Liver (tissue), 9 donors: ENCODE measurements around the gene EOGT. TPM values are rescaled to one million over a fixed set of nuclear protein-coding genes. Genes with fewer than 3 reads are reported as not detected.

Source experiments
- DNase-seq: peaks from one replicate; pipeline ENCODE4 v3.0.0-alpha.2; 2017; ENCODE audit warnings: low spot score
- H3K27ac ChIP-seq, 2 donors: one replicate each; pipeline ENCODE4 v1.7.0; 2013; ENCODE audit warnings: inconsistent platforms in 2 of 2, low read length in 2 of 2, control low read depth in 1 of 2, low read depth in 1 of 2, mild to moderate bottlenecking in 1 of 2
- H3K27me3 ChIP-seq, 4 donors: one replicate each; pipeline versions ENCODE4 v1.6.1 to v1.7.0; 2013; ENCODE audit warnings: low read length in 3 of 4, inconsistent platforms in 1 of 4, mild to moderate bottlenecking in 1 of 4, moderate library complexity in 1 of 4; ENCODE audit not compliant: control insufficient read depth in 4 of 4, insufficient read depth in 4 of 4
- H3K36me3 ChIP-seq, 4 donors: one replicate each; pipeline versions ENCODE4 v1.6.1 to v1.7.0; 2013; ENCODE audit warnings: low read length in 3 of 4, mild to moderate bottlenecking in 3 of 4, low read depth in 1 of 4, moderate library complexity in 1 of 4; ENCODE audit not compliant: control insufficient read depth in 4 of 4, insufficient read depth in 3 of 4
- H3K4me1 ChIP-seq, 4 donors: one replicate each; pipeline versions ENCODE4 v1.6.1 to v1.7.0; 2013; ENCODE audit warnings: low read length in 3 of 4, mild to moderate bottlenecking in 3 of 4, moderate library complexity in 1 of 4; ENCODE audit not compliant: control insufficient read depth in 4 of 4, insufficient read depth in 4 of 4
- H3K4me3 ChIP-seq, 3 donors: one replicate each; pipeline versions ENCODE4 v1.6.1 to v1.7.0; 2013; ENCODE audit warnings: low read length in 3 of 3, control low read depth in 1 of 3, low read depth in 1 of 3, mild to moderate bottlenecking in 1 of 3
- H3K9ac ChIP-seq, 2 donors: one replicate each; pipeline ENCODE4 v1.7.0; 2013; ENCODE audit warnings: low read length in 2 of 2, mild to moderate bottlenecking in 2 of 2, moderate library complexity in 2 of 2, control low read depth in 1 of 2, low read depth in 1 of 2
- H3K9me3 ChIP-seq, 4 donors: one replicate each; pipeline versions ENCODE4 v1.6.1 to v1.7.0; 2013; ENCODE audit warnings: low read length in 3 of 4; ENCODE audit not compliant: control insufficient read depth in 4 of 4
- ATF3 ChIP-seq: IDR thresholded peaks from 2 replicates; pipeline ENCODE4 v1.6.1; 2016; ENCODE audit warnings: antibody characterized with exemption
- EGR1 ChIP-seq, 2 donors: IDR thresholded peaks; 2 replicates each; pipeline ENCODE4 v1.6.1; 2016 to 2018; ENCODE audit warnings: antibody characterized with exemption in 2 of 2, low read depth in 2 of 2
- FOXA1 ChIP-seq: IDR thresholded peaks from 2 replicates; pipeline ENCODE4 v1.6.1; 2016; ENCODE audit warnings: antibody characterized with exemption
- FOXA2 ChIP-seq: IDR thresholded peaks from 2 replicates; pipeline ENCODE4 v1.6.1; 2016; ENCODE audit warnings: antibody characterized with exemption
- GABPA ChIP-seq, 2 donors: IDR thresholded peaks in 1 of 2; conservative IDR thresholded peaks in 1 of 2; 2 replicates each; pipeline ENCODE4 v1.6.1; 2016; ENCODE audit warnings: antibody characterized with exemption in 2 of 2, mild to moderate bottlenecking in 1 of 2, moderate library complexity in 1 of 2
- HNF4A ChIP-seq, 2 donors: conservative IDR thresholded peaks; 2 replicates each; pipeline ENCODE4 v1.6.1; 2016; ENCODE audit warnings: antibody characterized with exemption in 2 of 2, mild to moderate bottlenecking in 2 of 2
- HNF4G ChIP-seq: IDR thresholded peaks from 2 replicates; pipeline ENCODE4 v1.6.1; 2016; ENCODE audit warnings: antibody characterized with exemption
- JUND ChIP-seq, 2 donors: IDR thresholded peaks; 2 replicates each; pipeline ENCODE4 v1.6.1; 2016; ENCODE audit warnings: antibody characterized with exemption in 2 of 2
- MAX ChIP-seq: IDR thresholded peaks from 2 replicates; pipeline ENCODE4 v1.6.1; 2016; ENCODE audit warnings: antibody characterized with exemption
- NR2F2 ChIP-seq: IDR thresholded peaks from 2 replicates; pipeline ENCODE4 v1.6.1; 2016; ENCODE audit warnings: antibody characterized with exemption
- RAD21 ChIP-seq, 2 donors: IDR thresholded peaks; 2 replicates each; pipeline ENCODE4 v1.6.1; 2016; ENCODE audit warnings: antibody characterized with exemption in 2 of 2, mild to moderate bottlenecking in 2 of 2
- REST ChIP-seq: IDR thresholded peaks from 2 replicates; pipeline ENCODE4 v1.6.1; 2016; ENCODE audit warnings: antibody characterized with exemption, mild to moderate bottlenecking
- RXRA ChIP-seq, 2 donors: IDR thresholded peaks; 2 replicates each; pipeline ENCODE4 v1.6.1; 2017 to 2018; ENCODE audit warnings: antibody characterized with exemption in 2 of 2, mild to moderate bottlenecking in 1 of 2
- SP1 ChIP-seq: IDR thresholded peaks from 2 replicates; pipeline ENCODE4 v1.6.1; 2018; ENCODE audit warnings: antibody characterized with exemption, mild to moderate bottlenecking
- TAF1 ChIP-seq: conservative IDR thresholded peaks from 2 replicates; pipeline ENCODE4 v1.6.1; 2016; ENCODE audit warnings: antibody characterized with exemption, mild to moderate bottlenecking
- YY1 ChIP-seq: IDR thresholded peaks from 2 replicates; pipeline ENCODE4 v1.6.1; 2016; ENCODE audit warnings: antibody characterized with exemption, mild to moderate bottlenecking
- polyA plus RNA-seq, 2 donors: library from polyadenylated mRNA; stranded (reverse) in 1 of 2; unstranded in 1 of 2; fragments of 200-250 nt in 1 of 2; fragments of >200 nt in 1 of 2; fragmentation: Nextera tagmentation in 1 of 2; extraction: Ambion mirVana in 1 of 2; gene quantifications; one replicate each; pipeline versions ENCODE4 v1.2.1 to v1.2.3, GENCODE V29; 2013 to 2015
- total RNA-seq, 2 donors: library from RNA; depleted of rRNA; stranded (reverse); fragments of >200 nt; gene quantifications; one replicate each; pipeline ENCODE4 v1.2.3, GENCODE V29; 2014
- TF ChIP-seq, protein P1 (sequence below): IDR thresholded peaks from 2 replicates; pipeline ENCODE4 v1.6.1; 2016; ENCODE audit warnings: antibody characterized with exemption
- TF ChIP-seq, protein P2 (sequence below): fragments of 150-350 bp; IDR thresholded peaks from 2 replicates; pipeline ENCODE4 v1.5.1; 2017; ENCODE audit warnings: improper control_type of control experiment, low read depth, low read length; ENCODE audit not compliant: missing input control
- donor health status: healthy.
- donor health status: healthy.
- donor health status: healthy.
- donor health status: healthy.
- donor health status: healthy.

The EOGT gene
- total and polyA plus RNA-seq, 4 donors: 2.6 to 7.5 (median 5.1) TPM

DNA sequence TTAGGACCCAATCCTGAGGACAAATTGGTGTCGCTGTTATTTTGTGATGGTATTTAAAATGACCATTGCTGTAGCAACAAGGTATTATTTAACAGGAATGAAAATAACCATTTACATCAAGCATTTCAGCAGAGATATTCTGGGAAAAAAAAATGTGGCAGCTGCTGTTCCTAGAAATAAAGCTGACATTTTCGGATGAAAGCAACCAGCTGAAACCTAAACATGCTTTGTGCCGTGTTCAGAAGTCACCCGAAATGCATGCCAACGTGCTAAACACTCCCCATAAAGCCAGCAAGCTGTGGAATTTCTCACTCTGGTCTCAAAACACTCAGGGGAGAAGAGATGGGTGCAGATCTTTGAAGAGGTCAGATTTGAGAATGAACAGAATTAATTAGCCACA is 49.6 kb downstream of the EOGT start (continued):
- no peak for TF ChIP-seq REST
- no peak for TF ChIP-seq FOXA2
- no peak for TF ChIP-seq GABPA (IDR thresholded peaks at IDR 0.05 in 1 of 2, conservative IDR thresholded peaks at IDR 0.05 in 1 of 2)
- no peak for TF ChIP-seq YY1

DNA sequence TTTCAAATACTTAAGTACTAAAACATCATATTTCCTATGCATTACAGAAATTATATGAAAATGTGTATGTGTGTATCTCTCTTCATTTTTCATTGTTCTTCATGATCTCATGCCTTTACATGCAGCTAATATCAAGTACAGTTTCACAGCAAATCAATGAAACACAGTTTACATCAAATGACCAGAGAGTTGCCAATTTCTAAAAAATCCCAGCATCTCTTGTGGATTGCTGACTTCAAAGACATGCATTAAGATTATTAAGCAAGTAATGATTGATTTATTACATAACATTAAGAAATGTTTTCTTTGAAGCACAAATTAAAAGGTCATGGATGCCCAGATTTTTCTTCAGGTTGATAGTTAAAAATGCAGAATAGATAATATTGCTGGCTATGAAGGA is 50.1 kb downstream of the EOGT start:
- DNase-seq: no peak
- TF ChIP-seq, protein P1, sequence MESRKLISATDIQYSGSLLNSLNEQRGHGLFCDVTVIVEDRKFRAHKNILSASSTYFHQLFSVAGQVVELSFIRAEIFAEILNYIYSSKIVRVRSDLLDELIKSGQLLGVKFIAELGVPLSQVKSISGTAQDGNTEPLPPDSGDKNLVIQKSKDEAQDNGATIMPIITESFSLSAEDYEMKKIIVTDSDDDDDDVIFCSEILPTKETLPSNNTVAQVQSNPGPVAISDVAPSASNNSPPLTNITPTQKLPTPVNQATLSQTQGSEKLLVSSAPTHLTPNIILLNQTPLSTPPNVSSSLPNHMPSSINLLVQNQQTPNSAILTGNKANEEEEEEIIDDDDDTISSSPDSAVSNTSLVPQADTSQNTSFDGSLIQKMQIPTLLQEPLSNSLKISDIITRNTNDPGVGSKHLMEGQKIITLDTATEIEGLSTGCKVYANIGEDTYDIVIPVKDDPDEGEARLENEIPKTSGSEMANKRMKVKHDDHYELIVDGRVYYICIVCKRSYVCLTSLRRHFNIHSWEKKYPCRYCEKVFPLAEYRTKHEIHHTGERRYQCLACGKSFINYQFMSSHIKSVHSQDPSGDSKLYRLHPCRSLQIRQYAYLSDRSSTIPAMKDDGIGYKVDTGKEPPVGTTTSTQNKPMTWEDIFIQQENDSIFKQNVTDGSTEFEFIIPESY: no peak
- TF ChIP-seq, protein P2, sequence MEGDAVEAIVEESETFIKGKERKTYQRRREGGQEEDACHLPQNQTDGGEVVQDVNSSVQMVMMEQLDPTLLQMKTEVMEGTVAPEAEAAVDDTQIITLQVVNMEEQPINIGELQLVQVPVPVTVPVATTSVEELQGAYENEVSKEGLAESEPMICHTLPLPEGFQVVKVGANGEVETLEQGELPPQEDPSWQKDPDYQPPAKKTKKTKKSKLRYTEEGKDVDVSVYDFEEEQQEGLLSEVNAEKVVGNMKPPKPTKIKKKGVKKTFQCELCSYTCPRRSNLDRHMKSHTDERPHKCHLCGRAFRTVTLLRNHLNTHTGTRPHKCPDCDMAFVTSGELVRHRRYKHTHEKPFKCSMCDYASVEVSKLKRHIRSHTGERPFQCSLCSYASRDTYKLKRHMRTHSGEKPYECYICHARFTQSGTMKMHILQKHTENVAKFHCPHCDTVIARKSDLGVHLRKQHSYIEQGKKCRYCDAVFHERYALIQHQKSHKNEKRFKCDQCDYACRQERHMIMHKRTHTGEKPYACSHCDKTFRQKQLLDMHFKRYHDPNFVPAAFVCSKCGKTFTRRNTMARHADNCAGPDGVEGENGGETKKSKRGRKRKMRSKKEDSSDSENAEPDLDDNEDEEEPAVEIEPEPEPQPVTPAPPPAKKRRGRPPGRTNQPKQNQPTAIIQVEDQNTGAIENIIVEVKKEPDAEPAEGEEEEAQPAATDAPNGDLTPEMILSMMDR: no peak
- TF ChIP-seq TAF1 (no peak), FOXA1 (no peak), SP1 (no peak), FOXA2 (no peak), EGR1 (IDR thresholded peaks at IDR 0.05; ENCODE audit: low read depth in 2 of 2) (no peak), ATF3 (no peak), RAD21 (IDR thresholded peaks at IDR 0.05) (no peak), MAX (no peak), HNF4G (no peak), HNF4A (conservative IDR thresholded peaks at IDR 0.05) (no peak), NR2F2 (no peak), GABPA (IDR thresholded peaks at IDR 0.05 in 1 of 2, conservative IDR thresholded peaks at IDR 0.05 in 1 of 2) (no peak), REST (no peak), RXRA (IDR thresholded peaks at IDR 0.05) (no peak), YY1 (no peak), JUND (IDR thresholded peaks at IDR 0.05) (no peak)

More for the DNA sequence above, 50.1 kb downstream of the EOGT start:
- Histone ChIP-seq H3K9me3 (no peaks in the 10 kb centered on the region), H3K27me3 (no peaks in the 10 kb centered on the region), H3K27ac (no peak overlapping the region), H3K36me3 (no peaks in the 10 kb centered on the region), H3K4me1 (no peaks in the 10 kb centered on the region), H3K9ac (no peak overlapping the region), H3K4me3 (no peak overlapping the region)
